Hematopoietic multipotent progenitor cell treated with erythropoietin and hydrocortisone succinate and interleukin-3 and kit ligand, for 4 days (in vitro differentiated cells): ENCODE results near the gene CFAP68.
"Not testable (repeated sequence)": the region's sequence is repeated elsewhere in the genome, so short reads cannot be mapped to it uniquely, and the experiment has no call there.

Source experiments
- DNase-seq: peaks from one replicate; pipeline ENCODE4 v3.0.0-alpha.2; 2015

CFAP68 gene

DNA sequence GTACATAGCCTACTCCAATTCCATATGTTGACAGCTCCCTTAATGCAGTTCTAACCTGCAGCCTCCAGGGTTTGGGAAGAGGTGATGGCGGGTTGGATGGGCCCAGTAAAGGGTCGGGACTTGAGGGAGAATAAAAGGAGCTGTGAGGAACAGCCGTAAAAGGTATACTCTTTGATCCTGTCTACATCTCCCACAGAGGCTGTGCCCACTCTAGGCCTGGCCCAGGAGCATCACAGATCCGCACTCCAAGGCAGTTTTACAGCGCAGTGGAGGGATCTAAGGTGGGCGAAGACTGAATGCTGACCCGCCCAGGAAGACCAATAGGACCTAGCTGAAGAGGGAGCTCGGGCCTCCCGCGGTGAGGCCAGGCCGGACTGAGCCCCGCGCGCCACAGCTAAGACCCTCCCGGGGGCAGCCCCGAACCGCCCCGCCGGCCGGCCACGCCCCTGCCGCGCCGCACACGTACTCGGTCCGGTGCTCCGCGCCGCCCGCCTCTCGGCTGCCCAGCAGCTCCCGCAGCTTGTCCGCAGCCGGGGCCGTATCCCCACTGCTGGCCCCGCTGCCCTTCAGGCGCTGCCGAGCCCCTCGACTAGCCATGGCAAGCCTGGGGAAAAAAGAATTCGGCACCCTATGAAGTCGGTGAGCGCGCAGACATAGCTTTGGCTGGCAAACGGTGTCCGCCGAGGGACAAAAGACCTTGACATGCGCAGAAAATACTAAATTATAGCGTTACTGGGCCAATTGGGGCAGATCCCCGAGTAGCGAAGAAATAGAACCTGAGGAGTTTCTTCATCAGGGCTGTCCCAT is 8.3 kb upstream of the CFAP68 start, which contains the start of gene ALG9:
Gene ALG9, minus strand, starts transcription at position 696 of the 807 bp plus-strand sequence. Its CDS starts 99 bp downstream, at position 597.
- DNase-seq = peak; percentile 88

DNA sequence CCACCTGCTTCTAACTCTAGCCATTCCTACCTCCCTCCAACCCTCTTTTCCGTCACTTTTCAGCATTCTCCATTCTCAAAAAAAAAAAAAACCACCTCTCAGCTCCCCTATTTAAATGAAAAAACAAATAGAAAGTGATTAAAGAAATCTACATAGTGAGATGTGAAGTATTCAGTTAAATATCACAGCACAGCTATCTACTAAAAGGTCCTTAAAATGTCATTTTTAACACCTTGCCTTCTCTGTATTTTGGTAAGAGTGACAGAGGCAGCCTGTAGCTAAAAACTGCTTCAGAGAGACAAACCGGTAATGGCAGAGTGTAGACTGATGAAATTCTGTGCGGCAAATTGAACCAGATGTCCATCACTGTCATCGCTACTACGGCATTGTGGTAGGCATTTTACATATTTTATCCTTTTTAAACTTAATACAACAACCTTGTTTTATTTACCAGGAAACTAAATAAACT is 7.6 kb upstream of the CFAP68 start:
- DNase-seq = peak; percentile 16

DNA sequence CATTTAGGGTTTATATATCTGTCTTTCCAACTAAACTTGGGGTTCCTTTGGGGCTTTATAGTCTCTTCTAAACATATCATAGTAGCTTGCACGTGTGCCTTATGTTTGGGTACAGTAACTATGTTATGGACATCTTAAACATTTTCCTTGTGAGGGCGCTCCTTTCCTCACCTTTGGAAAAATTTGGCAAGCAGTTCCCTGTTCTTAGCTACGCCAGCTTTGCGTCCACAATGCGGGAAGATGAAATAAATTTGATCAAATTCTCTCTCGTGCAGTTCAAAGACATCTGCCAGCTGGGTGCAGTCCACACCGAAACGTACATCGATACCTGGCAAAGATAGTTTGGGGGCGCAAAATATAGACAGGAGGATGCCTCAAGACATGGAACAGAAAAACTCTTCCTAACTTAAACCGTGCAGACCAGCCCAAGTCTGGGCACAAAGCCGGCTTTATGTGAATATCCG is 924 bp upstream of the CFAP68 start:
- DNase-seq = no peak

DNA sequence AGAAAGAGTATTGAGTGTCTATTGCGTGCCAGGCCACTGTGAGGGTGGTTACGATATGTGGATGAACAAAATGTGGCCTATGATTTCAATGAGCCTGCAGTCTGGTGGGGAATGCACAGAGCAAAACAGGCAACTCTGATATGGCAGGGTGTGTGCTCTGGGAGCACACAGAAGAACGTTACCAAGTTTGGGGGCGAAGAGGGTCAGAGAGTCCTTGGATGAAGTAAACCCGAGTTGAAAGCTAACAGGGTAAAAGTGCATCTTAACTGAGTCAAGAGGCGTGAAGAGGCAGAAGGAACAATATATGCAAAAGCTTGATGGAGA is 258 bp downstream of the CFAP68 start:
- no peak for DNase-seq

DNA sequence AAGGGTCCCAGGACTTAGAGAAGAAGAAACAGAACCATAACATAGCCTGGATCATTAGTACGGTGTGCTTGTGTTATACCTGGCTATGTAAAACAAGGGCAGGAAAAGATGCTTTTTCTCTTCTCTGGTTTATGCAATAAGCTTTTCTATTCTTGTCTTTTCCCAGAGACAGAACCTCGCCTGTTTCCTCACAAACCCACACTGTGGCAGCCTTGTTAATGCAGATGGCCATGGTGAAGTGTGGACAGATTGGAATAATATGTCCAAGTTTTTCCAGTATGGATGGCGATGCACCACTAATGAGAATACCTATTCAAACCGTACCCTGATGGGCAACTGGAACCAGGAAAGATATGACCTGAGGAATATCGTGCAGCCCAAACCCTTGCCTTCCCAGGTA is 2.9 kb downstream of the CFAP68 start:
- DNase-seq = no peak

DNA sequence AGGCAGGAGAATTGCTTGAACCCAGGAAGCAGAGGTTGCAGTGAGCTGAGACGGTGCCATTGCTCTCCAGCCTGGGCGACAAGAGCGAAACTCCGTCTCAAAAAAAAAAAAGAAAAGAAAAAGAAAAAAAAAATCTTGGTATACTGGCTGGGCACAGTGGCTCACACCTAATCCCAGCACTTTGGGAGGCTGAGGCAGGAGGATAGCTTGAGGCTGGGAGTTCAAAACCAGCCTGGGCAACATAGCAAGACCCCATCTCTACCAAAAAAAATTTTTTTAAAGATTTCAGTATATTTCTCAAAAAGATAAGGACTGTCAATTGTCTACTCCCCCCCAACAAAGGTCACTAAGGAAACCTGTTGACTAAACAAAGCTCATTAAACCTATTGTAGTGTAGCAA is 5.7 kb downstream of the CFAP68 start:
- not testable (repeated sequence) for DNase-seq

DNA sequence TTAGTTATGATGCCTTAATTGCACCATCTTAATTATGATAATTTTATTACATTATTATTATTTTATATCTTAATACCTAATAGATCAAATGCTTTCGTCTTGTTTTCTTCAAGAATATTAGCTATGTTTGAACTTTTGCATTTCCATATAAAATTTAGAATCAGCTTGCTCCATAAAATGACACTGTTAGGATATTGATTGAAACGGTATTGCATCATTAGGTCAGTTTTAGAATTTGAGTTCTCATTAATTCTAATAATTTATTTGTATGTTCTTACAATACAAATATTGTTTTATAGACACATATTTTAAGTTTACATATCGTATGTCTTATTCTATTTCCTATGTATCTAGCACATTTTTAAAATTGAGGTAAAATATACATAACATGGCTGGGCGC is 6.7 kb downstream of the CFAP68 start:
- no peak for DNase-seq

DNA sequence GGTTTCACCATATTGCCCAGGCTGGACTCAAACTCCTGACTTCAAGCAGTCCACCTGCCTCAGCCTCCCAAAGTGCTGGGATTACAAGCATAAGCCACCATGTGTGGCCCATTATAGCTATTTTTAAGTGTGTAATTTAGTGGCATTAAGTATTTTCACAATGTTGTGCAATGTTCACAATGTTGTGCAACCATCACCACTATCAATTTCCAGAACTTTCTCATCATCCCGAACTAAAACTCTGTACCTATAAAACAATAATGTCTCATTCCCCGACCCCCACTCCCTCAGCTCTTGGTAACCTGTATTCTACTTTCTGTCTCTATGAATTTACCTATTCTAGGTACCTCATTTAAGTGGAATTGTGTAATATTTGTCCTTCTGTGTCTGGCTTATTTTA is 7.5 kb downstream of the CFAP68 start:
- DNase-seq = no peak

DNA sequence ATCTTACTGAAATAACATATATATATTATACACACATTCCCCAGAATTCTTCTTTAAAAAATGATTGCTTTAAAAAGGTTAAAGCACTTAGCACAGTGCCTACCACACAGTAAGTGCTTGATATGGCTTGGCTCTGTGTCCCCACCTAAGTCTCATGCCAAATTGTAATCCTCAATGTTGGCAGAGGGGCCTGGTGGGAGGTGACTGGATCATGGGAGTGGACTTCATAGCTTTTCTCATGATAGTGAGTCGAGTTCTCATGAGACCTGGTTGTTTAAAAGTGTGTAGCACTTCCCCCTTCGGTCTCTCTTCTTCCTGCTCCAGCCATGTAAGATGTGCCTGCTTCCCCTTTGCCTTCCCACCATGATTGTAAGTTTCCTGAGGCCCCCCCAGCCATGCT is 26.1 kb downstream of the CFAP68 start:
- no peak for DNase-seq

DNA sequence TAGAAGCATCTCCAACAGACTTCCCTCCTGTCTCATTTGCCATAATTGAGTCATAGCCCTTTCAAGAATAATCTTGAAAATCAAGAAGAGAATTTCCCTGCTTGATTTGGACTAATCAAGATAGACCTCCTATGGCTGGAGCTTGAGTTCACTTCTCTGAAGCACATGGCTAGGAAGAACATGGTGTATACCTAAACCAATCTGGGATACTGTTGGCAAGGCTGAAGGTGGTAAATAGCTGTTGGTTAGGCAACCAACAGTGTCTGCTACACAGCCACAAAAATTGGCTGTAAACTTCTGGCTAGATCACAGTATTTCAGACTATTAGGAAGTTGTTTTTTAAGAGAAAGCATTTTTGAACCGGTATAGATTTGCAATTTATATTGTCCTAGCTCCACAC is 27.3 kb downstream of the CFAP68 start:
- no peak for DNase-seq

DNA sequence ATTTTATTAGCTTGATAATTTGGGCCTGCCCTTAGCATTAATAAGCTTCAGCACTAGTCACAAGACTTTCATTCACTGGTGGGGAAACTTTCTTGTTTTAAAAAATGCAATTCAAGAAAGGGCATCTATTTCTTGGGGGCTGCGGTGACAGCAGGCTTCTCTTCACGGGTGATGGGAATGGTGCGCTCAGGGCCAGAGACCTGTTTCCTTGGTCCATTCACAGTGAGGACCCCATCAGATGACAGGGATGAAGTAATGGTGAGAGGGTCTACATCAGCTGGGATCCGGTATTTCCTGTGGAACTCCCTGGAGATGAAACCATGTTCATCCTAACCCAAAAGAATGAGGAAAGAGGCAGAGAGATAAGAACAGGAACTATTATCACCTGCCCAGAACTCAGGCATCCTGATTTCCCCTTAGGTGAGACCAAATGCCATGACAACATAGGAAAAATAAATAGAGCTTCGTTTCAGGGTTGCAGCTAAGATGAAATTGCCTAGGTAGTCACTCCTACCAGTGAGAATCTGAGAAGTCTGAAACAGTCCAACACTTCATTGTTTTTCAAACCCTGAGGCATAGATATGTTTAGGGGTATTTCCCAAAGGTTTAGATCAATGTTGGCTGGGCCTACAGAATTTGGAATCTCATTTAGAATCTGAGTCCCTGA is 29.4 kb downstream of the CFAP68 start:
- no peak for DNase-seq

DNA sequence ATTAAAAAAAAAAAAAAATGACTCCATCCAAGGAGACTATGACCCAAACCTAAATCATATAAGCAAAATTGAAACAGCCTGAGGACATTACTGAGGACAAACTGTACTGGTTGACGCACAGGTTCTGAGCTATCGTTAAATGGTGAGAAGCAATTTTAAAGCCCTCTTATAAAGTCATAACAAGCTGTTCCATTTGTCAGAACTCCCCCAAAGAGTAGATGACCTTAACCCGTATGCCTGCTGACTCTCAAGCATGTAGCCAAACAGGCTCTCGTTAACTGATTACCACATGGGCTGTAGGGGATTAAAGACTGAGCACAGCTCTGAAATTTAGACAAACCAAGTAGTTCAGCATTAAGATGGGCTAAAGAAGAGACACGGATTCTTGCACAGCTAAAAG is 30.0 kb downstream of the CFAP68 start:
- no peak for DNase-seq

DNA sequence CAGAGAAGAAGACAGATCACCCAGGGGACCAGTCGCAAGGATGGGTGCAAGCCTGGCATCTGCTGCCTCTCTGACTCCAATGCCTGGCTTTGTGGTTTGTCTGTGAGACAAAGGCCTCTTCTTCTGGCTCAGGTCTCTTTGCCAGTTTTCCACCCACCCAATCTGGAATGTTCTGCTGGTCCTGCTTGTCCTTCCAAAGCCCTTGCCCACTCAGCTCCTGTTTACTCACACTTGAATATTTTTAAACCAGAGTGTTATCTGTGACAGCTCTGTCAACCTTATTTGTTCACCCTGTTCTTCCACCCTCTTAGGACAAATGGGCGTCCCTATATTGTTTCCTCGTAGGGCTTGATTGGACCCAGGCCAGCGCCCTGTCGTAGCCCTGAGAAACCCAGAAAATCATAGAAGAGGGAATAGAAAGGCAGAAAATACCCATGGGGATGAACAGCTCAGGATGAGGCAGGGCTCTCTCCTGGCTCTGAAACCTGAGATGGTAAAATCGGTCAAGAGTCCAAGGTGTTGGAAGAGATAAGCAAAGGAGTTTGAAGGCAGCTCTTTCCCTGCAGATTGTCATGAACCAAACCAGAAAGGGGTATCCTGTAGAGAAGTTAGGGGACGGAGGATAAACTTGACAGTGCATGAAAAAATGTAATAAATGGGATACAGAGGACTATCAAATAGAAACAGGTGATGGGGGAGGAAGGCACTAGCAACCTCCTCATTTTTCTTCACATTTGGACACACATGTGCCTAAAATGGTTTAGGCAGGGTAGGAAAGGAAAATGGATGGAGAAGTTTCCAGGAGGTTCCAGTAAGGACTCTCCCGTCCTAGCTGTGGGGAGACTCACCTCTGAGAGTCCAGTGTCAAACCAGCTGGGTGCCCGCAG is 31.6 kb downstream of the CFAP68 start:
- DNase-seq = no peak

DNA sequence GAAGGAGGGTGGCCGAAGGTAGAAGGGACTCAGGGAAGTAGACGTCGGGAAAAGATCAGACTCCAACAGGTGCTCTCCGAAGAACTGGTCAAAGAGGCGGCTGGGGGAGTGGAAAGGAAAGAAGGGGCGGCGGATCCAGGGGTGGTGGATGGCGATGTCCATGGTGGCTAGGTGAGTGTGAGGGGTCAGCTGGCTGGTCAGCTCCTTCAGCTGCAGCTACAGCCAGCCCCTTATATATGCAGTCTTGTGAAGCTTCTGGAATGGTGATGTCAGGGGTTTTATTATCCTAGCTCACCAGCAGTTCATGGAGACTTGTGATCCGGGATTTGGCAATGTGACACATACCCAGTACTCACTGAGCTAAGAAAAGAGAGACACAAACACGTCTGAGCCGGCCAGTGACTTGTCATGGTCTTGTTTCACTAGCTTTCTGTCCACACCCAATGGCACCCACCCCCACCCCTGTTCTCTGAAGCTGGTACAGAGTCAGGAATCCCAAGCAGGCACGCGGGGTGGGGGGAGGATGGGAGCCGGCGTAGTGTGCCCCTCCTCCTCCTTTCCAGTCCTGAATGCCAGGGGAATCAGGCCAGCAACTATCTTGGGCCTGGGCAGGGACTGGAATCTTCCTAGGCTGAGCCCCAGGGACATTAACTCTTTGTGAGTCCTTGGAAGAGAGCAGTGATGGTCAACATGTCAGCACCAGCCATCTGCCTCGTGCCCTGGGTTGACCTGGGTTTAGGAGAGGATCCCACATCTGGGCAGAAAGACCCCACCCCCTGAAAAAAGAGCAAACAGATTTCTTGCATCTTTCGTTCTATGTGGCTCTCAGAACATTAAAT is 32.4 kb downstream of the CFAP68 start, which contains the start of gene CRYAB:
Gene CRYAB, minus strand, starts transcription at position 208 of the 839 bp plus-strand sequence. Its CDS starts 46 bp downstream, at position 162.
- no peak for DNase-seq

DNA sequence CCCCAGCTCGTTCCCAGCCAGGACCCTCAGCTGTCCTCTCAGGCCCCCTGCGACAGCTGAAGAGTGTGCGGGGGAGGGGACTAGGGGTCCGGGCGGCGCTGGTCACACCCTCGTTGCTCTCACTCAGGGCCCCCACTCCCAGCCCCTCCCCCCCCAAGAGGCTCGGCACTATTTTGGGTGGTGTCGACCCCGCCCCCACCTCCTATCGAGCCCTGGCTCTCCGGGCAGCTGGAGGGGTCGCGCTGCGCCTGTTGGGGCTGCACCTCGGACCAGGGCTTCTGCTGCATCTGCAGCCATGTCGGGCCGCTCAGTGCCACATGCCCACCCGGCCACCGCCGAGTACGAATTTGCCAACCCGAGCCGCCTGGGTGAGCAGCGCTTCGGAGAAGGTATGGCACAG is 33.2 kb downstream of the CFAP68 start, which contains the start of gene HSPB2:
Gene HSPB2, plus strand, starts transcription at position 200 of the 400 bp plus-strand sequence. Its CDS starts 96 bp downstream, at position 296.
- DNase-seq = no peak

DNA sequence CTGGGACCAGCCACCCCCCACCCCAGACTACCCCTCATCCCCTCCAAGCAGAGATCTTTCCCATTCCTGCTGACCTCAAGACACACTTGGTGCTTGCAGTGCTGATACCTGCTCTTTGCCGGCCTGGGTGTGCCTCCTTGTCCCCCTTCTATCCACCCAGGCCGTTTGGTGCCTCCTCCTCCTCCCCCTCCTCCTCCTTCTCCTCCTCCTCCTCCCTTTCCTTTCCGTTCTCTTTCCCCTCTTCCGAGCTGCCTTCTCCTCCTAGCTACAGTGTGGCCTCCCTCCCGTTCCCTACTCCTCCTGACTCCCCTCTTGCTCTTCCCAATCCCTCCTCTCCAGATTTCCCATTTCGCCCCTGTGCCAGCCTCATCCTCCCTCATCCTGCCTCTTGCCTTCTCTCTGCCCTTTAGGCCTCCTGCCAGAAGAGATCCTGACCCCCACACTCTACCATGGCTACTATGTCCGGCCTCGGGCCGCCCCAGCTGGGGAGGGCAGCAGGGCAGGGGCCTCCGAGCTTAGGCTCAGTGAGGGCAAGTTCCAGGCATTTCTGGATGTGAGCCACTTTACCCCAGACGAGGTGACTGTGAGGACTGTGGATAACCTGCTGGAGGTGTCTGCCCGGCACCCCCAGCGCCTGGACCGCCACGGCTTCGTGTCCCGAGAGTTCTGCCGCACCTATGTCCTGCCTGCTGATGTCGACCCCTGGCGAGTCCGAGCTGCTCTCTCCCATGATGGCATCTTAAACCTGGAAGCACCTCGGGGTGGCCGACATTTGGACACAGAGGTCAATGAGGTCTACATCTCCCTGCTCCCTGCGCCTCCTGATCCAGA is 33.9 kb downstream of the CFAP68 start:
- DNase-seq = no peak

DNA sequence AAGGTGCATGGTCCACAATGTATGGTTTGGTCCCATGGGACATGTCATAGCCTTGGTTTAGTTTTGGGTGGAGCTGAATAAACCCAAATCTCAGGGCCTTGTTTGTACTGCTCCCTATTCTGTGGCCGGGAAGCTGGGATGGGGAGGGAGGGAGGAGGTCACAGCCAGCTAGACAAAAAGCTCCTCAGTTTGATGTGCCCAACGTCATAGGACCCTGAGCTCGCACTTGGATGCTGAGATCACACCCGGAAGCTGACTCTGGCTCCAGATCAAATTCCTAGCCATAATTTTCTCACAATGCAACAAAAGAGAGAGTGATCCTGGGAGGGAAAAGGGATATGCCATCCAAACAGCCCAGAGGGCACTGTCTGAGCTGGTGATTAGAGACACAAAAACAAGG is 34.7 kb downstream of the CFAP68 start:
- no peak for DNase-seq

DNA sequence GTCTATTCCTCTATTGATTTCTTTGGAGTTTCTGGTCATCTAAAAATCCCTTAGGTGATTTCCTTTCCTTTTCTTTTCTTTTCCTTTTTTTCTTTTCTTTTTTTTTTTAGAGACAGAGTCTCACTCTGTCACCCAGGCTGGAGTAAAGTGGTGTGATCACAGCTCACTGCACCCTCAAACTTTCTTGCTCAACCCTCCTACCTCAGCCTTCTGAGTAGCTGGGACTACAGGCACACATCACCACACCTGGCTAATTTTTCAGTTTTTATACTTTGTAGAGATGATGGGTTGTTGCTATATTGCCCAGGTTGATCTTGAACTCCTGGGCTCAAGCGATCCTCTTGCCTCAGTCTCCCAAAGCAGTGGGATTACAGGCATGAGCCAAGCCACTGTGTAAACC is 37.4 kb downstream of the CFAP68 start:
- no peak for DNase-seq

DNA sequence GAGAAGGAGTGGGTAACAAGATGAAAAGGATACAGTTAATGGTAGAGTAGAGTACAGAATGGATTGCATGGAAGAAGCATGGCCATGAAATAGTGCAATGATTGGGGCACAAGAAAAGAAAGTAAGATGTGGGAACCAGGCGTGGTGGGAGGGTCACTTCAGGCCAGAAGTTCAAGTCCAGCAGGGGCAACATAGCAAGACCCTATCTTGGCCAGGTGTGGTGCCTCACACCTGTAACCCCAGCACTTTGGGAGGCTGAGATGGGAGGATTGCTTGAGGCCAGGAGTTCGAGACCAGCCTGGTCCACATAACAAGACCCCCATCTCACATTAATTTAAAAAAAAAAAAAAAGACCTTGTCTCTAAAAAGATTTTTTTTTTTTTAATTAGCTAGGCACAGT is 38.0 kb downstream of the CFAP68 start:
- DNase-seq = no peak

DNA sequence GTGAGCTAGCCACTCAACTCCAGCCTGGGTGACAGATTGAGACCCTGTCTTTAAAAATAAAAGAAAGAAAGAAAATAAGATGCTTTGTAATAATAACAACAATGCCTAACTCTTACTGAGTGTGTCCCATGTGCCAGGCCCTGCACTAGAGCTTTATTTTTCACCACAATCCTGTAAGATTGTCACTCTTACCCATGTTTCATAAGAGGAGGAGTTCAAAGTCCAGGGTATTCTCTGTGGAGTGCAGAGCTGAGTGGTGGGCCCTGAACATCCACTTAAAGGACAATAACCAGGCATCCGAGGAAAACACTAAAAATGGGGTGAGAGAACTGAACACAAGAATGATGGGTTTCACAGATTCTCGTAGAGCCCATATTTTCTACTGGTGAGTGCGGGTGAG is 38.4 kb downstream of the CFAP68 start:
- DNase-seq = no peak
